ENCODE measurements around the gene A1CF.

DNA sequence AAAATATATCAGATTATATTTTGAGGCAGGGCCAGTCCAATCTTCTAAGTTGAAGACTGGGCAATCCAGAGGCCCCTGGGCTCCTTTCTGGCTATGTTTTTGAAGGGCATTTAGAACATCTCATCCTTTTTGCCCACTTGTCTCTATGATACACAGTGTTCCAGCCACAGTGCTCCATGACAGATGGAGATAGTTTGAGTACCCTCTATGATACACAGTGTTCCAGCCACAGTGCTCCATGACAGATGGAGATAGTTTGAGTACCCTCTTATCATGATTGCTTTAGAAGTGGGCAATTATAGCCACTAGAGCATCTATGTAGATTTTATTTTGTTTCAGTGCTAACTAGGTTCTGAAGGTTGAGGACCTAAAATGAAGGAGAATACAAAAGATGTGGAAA is 33.1 kb upstream of the A1CF start:
- TF ChIP-seq, protein P1, sequence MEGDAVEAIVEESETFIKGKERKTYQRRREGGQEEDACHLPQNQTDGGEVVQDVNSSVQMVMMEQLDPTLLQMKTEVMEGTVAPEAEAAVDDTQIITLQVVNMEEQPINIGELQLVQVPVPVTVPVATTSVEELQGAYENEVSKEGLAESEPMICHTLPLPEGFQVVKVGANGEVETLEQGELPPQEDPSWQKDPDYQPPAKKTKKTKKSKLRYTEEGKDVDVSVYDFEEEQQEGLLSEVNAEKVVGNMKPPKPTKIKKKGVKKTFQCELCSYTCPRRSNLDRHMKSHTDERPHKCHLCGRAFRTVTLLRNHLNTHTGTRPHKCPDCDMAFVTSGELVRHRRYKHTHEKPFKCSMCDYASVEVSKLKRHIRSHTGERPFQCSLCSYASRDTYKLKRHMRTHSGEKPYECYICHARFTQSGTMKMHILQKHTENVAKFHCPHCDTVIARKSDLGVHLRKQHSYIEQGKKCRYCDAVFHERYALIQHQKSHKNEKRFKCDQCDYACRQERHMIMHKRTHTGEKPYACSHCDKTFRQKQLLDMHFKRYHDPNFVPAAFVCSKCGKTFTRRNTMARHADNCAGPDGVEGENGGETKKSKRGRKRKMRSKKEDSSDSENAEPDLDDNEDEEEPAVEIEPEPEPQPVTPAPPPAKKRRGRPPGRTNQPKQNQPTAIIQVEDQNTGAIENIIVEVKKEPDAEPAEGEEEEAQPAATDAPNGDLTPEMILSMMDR (IDR thresholded peaks at IDR 0.05; ENCODE audit: poor library complexity), result no peak
- TF ChIP-seq EZH2 (IDR thresholded peaks at IDR 0.05; ENCODE audit: borderline replicate concordance) (no peak), EZH2phosphoT487 (IDR thresholded peaks at IDR 0.05; ENCODE audit: low read depth, severe bottlenecking, unreplicated experiment) (no peak)

Data from hepatocyte (in vitro differentiated cells).